Heart right ventricle (tissue), 16 donors: ENCODE data around the gene SIX3. TPM values are rescaled to one million over a fixed set of nuclear protein-coding genes. Genes with fewer than 3 reads are reported as not detected.

Source experiments
- ATAC-seq, 8 donors: fragments of 200-7000 bp; cut with Tn5 transposase; one replicate each; pipeline ENCODE4 v1.9.1; 2020; ENCODE audit warnings: mild to moderate bottlenecking in 8 of 8, moderate library complexity in 8 of 8, moderate number of reproducible peaks in 1 of 8
- DNase-seq, 2 donors: peaks; one replicate each; pipeline ENCODE4 v3.0.0-alpha.2; 2020
- H3K27ac ChIP-seq, 10 donors: fragments of 200-600 bp; sonication (generic) in 2 of 10; one replicate each; pipeline versions ENCODE4 v1.5.0 to v1.8.0; 2020 to 2022; ENCODE audit warnings: mild to moderate bottlenecking in 3 of 10
- H3K27me3 ChIP-seq, 7 donors: fragments of 200-600 bp; one replicate each; pipeline ENCODE4 v1.8.0; 2021 to 2022; ENCODE audit warnings: mild to moderate bottlenecking in 2 of 7
- H3K36me3 ChIP-seq, 9 donors: fragments of 200-600 bp; sonication (generic) in 1 of 9; one replicate each; pipeline versions ENCODE4 v1.5.0 to v1.8.0; 2020 to 2022; ENCODE audit warnings: mild to moderate bottlenecking in 2 of 9
- H3K4me1 ChIP-seq, 9 donors: fragments of 200-600 bp; sonication (generic) in 1 of 9; one replicate each; pipeline versions ENCODE4 v1.5.0 to v1.8.0; 2020 to 2022; ENCODE audit warnings: mild to moderate bottlenecking in 4 of 9
- H3K4me3 ChIP-seq, 10 donors: fragments of 200-600 bp; sonication (generic) in 2 of 10; one replicate each; pipeline versions ENCODE4 v1.5.0 to v1.8.0; 2020 to 2022; ENCODE audit warnings: mild to moderate bottlenecking in 7 of 10, moderate library complexity in 2 of 10
- H3K9me3 ChIP-seq, 11 donors: fragments of 200-600 bp in 10 of 11; sonication (generic) in 2 of 11; one replicate each; pipeline versions ENCODE4 v1.5.0 to v1.8.0; 2013 to 2022; ENCODE audit warnings: mild to moderate bottlenecking in 2 of 11, control low read depth in 1 of 11, moderate library complexity in 1 of 11
- WGBS, 2 donors: extraction: QIAGEN DNeasy Blood & Tissue Kit; methylation state at CpG; one replicate each; pipeline ENCODE4 v1.1.7; 2013; ENCODE audit warnings: inconsistent platforms in 1 of 2; 5-methylcytosine and 5-hydroxymethylcytosine counted together
- intact Hi-C, 10 donors: fragments of 100-400 bp; cut with DNase I; formaldehyde crosslinking; loops; one replicate each; pipeline versions ENCODE4 v1.11.1 to v1.14.2; 2022
- polyA plus RNA-seq, 2 donors: library from polyadenylated mRNA; stranded (reverse); fragments of 200-250 nt; gene quantifications; one replicate each; pipeline ENCODE4 v1.2.3, GENCODE V29; 2013
- total RNA-seq, 10 donors: library from RNA; stranded (reverse); fragmentation: NEBNext Ultra II Directional in 3 of 10; extraction: Animal tissue kit (Norgen Biotek cat#: 25700) in 3 of 10; gene quantifications; one replicate each; pipeline versions ENCODE4 v1.2.1 to v1.2.4, GENCODE V29; 2021 to 2023
- TF ChIP-seq, protein P1 (sequence below), 9 donors: fragments of 200-600 bp; sonication (generic) in 2 of 9; IDR thresholded peaks; one replicate each; pipeline versions ENCODE4 v1.5.0 to v1.8.0; 2021 to 2022; ENCODE audit warnings: antibody characterized with exemption in 9 of 9, mild to moderate bottlenecking in 5 of 9, moderate library complexity in 1 of 9
- donor health status: Arrhythmogenic right ventricular cardiomyopathy.
- donor health status: ischemic (EF 13 %, LVEDD 7.1; RV severe dilation, severe dysfunction).
- donor health status: healthy with polysubstance abuse.
- donor health status: DM: no; HTN: yes; CAD: no.
- donor health status: DM: no; HTN: no; CAD: no.
- donor health status: ischemic (EF 25% LVEDD 6.9; RV normal size, moderate dysfunction).
- donor health status: ischemic (EF 25% LVEDD 5.7; RV mildly dilated, moderate dysfunction).
- donor health status: healthy.
- donor health status: DM: yes; HTN: yes; CAD: no.
- donor health status: Ischemic cardiomyopathy.
- donor health status: ischemic (EF 35%, LVEDD 5.7; RV mildly dilated, moderate dysfunction).
- donor health status: nonischemic (EF 11% LVEDD 7.7; RV severe dilation, severe dysfunction).
- donor health status: DM: yes; HTN: yes; CAD: no.
- donor health status: PGD.
- donor health status: ischemic (EF 29% LVEDD 5.4; RV normal size, mild dysfunction).
- donor health status: nonischemic (EF 23%, LVEDD 6.1; RV moderate dilation, normal function).

The SIX3 gene
- total and polyA plus RNA-seq, 12 donors, result not detected

DNA sequence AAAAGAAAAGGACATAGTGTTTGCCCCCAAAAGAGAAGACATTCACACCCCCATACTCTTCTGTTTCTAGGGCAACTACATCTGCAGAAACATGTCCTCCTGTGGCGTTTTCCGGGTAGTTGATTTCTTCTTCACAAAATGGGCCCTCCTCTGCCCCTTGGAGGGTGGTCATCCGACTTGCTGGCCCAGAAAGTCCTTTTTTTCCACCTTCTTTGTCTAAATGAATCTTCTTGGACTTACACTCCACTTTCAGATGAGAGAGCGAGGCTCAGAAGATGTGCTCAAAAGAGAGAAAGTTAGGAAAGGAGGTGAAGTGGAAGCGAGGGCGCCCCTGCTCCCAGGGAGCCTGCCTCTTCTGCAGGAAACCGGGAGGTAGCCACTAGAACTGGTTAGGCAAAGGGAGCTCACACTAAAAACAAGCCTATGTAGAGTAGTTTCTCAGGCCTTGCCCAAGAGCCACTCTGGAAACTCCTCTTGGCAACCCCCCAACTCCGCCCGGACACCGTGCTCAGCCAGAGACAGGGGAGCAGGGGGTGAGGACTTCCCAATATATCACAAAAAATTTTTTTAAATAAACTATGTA is 10.2 kb upstream of the SIX3 start:
- ATAC-seq (no peak), DNase-seq (no peak)
- peaks cover 0 to 50% (median 33%) of the 10 kb centered on the region in 9 donors for H3K4me1 ChIP-seq
- no peaks in the 10 kb centered on the region for H3K9me3 ChIP-seq
- H3K36me3 ChIP-seq, result no peaks in the 10 kb centered on the region
- no peak overlapping the region for H3K27ac ChIP-seq
- TF ChIP-seq, protein P1, sequence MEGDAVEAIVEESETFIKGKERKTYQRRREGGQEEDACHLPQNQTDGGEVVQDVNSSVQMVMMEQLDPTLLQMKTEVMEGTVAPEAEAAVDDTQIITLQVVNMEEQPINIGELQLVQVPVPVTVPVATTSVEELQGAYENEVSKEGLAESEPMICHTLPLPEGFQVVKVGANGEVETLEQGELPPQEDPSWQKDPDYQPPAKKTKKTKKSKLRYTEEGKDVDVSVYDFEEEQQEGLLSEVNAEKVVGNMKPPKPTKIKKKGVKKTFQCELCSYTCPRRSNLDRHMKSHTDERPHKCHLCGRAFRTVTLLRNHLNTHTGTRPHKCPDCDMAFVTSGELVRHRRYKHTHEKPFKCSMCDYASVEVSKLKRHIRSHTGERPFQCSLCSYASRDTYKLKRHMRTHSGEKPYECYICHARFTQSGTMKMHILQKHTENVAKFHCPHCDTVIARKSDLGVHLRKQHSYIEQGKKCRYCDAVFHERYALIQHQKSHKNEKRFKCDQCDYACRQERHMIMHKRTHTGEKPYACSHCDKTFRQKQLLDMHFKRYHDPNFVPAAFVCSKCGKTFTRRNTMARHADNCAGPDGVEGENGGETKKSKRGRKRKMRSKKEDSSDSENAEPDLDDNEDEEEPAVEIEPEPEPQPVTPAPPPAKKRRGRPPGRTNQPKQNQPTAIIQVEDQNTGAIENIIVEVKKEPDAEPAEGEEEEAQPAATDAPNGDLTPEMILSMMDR (IDR thresholded peaks at IDR 0.05), result no peak
- H3K4me3 ChIP-seq, result no peak overlapping the region
- 42 to 56% methylated on average over 10 of the region's 10 CpGs for WGBS, 2 donors
- peaks cover 56 to 100% (median 100%) of the 10 kb centered on the region in 7 donors for H3K27me3 ChIP-seq
- intact Hi-C loops, result no loop called here

DNA sequence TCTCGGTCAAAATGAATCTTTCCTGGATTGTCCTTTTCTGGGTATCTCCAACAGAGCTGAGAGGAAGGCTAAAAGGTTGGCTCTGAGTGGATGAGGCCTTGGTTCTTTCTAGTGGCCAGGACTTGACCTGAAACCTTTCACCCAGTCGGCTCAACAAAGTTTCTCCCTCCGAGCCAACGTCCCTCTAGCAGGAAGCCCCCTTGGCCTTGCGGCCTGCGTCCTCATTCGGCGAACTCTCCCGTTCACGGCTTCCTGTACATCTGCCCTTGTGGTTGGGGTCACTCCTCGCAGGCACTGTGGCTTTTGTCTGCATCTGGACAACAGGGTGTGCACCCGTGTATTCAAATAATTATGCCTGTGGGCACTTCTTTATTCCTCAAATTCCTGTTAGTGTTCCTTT is 9.4 kb upstream of the SIX3 start:
- Histone ChIP-seq H3K27ac (no peak overlapping the region), H3K9me3 (no peaks in the 10 kb centered on the region), H3K27me3 (peaks cover 54 to 100% (median 100%) of the 10 kb centered on the region in 7 donors), H3K4me1 (peaks cover 0 to 50% (median 33%) of the 10 kb centered on the region in 9 donors), H3K36me3 (no peaks in the 10 kb centered on the region), H3K4me3 (no peak overlapping the region)
- 29 to 34% methylated on average over 12 of the region's 12 CpGs for WGBS, 2 donors
- DNase-seq, result no peak
- TF ChIP-seq, protein P1 (IDR thresholded peaks at IDR 0.05), result no peak
- no peak for ATAC-seq
- intact Hi-C loops, result no loop called here

DNA sequence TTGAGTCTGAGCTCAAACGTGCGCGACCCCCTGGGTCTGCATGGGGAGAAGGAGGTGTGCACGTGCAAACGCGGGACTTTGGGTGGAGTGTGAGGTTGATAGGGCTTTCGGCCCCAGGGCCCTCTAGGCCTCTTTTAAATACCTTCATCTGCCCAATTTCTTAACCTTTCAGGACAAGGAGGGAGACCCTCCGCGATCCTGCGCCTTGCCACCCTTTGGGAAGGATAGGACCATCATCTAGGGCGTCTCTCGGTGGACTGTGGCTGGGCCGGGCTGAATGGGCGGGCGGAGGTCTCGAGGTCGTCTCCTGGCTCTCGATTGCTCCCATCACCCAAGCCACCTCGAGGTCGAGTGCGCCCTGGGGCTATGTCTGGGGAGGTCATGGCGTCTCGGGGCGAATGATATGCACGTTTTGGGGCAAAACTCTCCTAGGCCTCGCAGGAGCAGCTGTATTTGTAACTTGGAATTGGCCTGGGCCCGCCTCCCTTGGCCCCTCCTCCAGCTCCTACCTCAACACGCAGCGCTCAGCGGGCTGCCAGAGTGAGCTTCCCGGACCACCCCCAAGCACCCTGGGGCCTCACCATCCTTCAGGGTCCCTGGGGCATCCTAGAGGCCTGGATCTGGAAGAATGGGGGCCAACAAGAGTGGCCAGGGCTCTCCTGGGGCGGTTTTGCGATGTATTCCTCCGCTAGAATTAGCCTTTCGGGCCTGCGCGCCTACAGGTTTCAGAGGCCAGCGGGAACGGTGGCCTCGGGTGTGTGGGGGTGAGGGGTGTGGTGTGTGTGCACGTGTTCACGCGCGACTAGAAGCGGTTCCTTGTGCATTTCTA is 8.7 kb upstream of the SIX3 start:
- WGBS, 2 donors, result 9 to 10% methylated on average over 45 of the region's 45 CpGs
- intact Hi-C loops, result no loop called here

DNA sequence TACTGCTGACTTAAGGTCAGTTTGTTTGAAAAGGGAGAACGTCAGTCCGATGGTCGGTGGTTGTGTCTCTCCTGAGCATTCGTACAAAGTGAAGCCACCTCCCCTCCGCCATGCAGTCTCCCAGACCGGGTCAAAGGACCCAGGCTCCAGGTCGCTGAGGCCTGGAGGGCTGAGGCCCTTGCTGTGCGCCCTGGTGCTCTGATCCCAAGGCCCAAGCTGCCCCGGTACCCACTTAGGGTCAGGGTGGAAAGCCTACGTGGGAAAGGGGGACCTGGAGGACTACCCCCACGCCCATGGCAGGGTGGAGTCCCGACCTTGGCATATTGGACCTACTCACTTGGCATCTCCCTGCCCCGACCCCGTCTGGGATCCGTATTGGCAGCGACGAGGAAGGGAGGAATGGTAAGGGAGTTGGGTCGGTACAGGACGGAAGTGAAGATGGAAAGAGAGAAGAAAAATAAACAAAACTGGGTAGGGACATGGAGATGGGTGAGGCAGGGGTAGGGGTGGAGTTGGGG is 8.0 kb upstream of the SIX3 start:
- no peak overlapping the region for H3K27ac ChIP-seq
- TF ChIP-seq, protein P1 (IDR thresholded peaks at IDR 0.05), result no peak
- ATAC-seq (no peak), DNase-seq (no peak)
- H3K4me3 ChIP-seq, result no peak overlapping the region
- no peaks in the 10 kb centered on the region for H3K36me3 ChIP-seq
- H3K4me1 ChIP-seq, result peaks cover 3 to 56% (median 41%) of the 10 kb centered on the region in 9 donors
- H3K27me3 ChIP-seq, result peaks cover 60 to 100% (median 100%) of the 10 kb centered on the region in 7 donors
- no peaks in the 10 kb centered on the region for H3K9me3 ChIP-seq
- intact Hi-C loops, result no loop called here
- WGBS, 2 donors, result 4% methylated on average over 19 of the region's 19 CpGs

More for the DNA sequence above, 8.7 kb upstream of the SIX3 start:
- no peaks in the 10 kb centered on the region for H3K36me3 ChIP-seq
- ATAC-seq, result no peak
- H3K4me1 ChIP-seq, result peaks cover 0 to 56% (median 38%) of the 10 kb centered on the region in 9 donors
- H3K27me3 ChIP-seq, result peaks cover 56 to 100% (median 100%) of the 10 kb centered on the region in 7 donors
- H3K27ac ChIP-seq, result no peak overlapping the region
- H3K4me3 ChIP-seq, result no peak overlapping the region
- H3K9me3 ChIP-seq, result no peaks in the 10 kb centered on the region
- TF ChIP-seq, protein P1 (IDR thresholded peaks at IDR 0.05), result no peak
- DNase-seq, result no peak
